IPS-18a (cell line): ENCODE measurements around the gene ABCA9.

Experiments
- H3K27ac ChIP-seq: one replicate; pipeline ENCODE4 v1.5.1; 2013; ENCODE audit warnings: low read length
- H3K27me3 ChIP-seq: one replicate; pipeline ENCODE4 v1.6.1; 2013; ENCODE audit warnings: mild to moderate bottlenecking, low read length; ENCODE audit not compliant: control insufficient read depth, insufficient read depth
- H3K36me3 ChIP-seq: one replicate; pipeline ENCODE4 v1.6.1; 2013; ENCODE audit warnings: low read depth, low read length; ENCODE audit not compliant: control insufficient read depth
- H3K4me1 ChIP-seq: one replicate; pipeline ENCODE4 v1.6.1; 2013; ENCODE audit warnings: low read depth, low read length; ENCODE audit not compliant: control insufficient read depth
- H3K4me3 ChIP-seq: one replicate; pipeline ENCODE4 v1.5.1; 2013; ENCODE audit warnings: low read length
- H3K9ac ChIP-seq: one replicate; pipeline ENCODE4 v1.6.1; 2013; ENCODE audit warnings: mild to moderate bottlenecking, low read length, moderate library complexity
- H3K9me3 ChIP-seq: one replicate; pipeline ENCODE4 v1.6.1; 2013; ENCODE audit warnings: low read depth, low read length; ENCODE audit not compliant: control insufficient read depth

ABCA9 gene, protein sequence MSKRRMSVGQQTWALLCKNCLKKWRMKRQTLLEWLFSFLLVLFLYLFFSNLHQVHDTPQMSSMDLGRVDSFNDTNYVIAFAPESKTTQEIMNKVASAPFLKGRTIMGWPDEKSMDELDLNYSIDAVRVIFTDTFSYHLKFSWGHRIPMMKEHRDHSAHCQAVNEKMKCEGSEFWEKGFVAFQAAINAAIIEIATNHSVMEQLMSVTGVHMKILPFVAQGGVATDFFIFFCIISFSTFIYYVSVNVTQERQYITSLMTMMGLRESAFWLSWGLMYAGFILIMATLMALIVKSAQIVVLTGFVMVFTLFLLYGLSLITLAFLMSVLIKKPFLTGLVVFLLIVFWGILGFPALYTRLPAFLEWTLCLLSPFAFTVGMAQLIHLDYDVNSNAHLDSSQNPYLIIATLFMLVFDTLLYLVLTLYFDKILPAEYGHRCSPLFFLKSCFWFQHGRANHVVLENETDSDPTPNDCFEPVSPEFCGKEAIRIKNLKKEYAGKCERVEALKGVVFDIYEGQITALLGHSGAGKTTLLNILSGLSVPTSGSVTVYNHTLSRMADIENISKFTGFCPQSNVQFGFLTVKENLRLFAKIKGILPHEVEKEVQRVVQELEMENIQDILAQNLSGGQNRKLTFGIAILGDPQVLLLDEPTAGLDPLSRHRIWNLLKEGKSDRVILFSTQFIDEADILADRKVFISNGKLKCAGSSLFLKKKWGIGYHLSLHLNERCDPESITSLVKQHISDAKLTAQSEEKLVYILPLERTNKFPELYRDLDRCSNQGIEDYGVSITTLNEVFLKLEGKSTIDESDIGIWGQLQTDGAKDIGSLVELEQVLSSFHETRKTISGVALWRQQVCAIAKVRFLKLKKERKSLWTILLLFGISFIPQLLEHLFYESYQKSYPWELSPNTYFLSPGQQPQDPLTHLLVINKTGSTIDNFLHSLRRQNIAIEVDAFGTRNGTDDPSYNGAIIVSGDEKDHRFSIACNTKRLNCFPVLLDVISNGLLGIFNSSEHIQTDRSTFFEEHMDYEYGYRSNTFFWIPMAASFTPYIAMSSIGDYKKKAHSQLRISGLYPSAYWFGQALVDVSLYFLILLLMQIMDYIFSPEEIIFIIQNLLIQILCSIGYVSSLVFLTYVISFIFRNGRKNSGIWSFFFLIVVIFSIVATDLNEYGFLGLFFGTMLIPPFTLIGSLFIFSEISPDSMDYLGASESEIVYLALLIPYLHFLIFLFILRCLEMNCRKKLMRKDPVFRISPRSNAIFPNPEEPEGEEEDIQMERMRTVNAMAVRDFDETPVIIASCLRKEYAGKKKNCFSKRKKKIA (N-terminal part only)

DNA sequence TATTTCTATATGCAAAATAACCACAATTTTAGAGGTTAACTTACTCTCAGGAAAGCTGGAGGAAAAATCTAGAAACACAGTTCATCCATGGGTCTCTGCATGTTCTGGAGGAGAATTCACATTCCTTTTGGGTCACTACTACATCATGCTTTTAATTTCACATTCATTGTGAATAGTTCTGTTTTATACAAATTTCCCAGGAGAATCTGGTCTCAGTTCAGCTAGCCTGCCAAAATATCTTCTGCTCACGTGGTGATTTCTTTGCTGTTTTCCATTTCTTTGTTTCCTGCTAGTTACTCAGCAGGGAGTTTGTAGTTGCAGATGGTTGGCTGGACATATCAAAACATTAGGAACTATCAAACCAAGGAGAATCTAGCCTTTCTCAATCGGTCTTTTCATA is at the start of gene ABCA9:
ABCA9 (minus strand) TSS at position 106 of the 400 bp plus-strand sequence. CDS start 9,801 bp downstream, outside the sequence.
- Histone ChIP-seq H3K36me3 (no peaks in the 10 kb centered on the region), H3K9ac (no peak within 1 kb of the TSS), H3K4me3 (no peak within 1 kb of the TSS), H3K27ac (no peak within 1 kb of the TSS), H3K9me3 (no peaks in the 10 kb centered on the region), H3K4me1 (no peaks in the 10 kb centered on the region), H3K27me3 (no peaks in the 10 kb centered on the region)

DNA sequence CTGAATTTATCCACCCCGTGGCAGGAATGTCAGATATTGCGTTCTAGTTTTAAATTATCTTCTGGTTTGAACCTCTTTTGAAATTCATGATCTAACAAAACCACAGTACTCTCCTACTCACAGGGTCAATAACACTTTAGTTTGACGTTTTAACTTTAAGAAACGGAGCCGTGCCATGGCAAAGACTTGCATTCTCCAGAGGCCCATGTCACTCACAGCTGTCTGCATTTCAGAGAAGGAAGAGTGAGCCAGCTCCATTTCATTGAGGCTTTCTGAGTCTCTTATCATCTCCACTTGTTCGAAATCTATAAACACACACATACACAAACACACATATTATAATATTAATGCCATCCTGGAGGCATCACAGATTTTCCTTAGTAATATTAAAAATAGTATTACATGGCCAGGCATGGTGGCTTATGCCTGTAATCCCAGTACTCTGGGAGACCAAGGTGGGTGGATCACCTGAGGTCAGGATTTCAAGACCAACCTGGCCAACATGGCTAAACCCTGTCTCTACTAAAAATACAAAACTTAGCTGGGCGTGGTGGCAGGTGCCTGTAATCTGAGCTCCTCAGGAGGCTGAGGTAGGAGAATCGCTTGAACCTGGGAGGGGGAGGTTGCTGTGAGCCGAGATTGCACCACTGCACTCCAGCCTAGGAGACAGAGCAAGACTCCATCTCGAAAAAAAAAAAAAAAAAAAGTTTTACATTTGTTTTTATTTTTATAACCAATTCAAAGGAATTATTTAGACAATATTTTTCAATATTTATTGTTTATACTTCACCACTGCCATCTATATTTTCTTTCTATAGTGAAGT is 45.4 kb upstream of the ABCA9 start:
- H3K4me1 ChIP-seq, result no peaks in the 10 kb centered on the region
- H3K9me3 ChIP-seq, result no peaks in the 10 kb centered on the region
- H3K9ac ChIP-seq, result no peak overlapping the region
- no peaks in the 10 kb centered on the region for H3K36me3 ChIP-seq
- no peak overlapping the region for H3K27ac ChIP-seq
- no peak overlapping the region for H3K4me3 ChIP-seq
- no peaks in the 10 kb centered on the region for H3K27me3 ChIP-seq

DNA sequence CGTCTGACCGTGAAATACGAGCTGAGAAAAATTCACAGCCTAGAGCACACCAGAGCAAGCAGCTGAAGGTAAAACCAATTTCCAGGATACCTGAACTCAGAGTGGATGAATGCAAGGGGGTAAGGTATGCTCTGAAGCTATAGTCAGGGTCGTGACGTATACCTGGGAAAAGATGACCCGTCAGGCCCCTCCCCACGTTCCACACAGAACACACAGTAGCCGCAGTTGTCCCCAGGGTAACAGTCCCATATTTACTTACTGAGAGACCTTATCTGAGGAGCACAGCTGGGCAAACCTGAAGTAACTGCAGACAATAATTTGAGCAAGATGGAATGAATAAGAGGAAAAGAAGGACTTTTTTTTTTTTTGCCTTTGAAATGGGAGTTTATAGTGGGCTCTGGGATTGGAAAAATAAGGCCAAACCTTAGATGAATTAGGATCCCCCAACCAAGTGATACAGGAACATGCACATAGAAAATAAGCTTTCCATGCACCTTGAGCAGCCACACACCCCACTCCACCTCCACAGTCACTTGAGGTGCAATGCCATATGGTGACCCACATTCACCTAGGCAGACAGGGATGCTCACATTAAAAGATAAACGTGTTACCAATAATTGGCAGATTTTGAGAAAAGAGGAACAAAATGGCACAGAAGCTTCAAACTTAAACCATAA is 43.0 kb upstream of the ABCA9 start:
- Histone ChIP-seq H3K4me3 (no peak overlapping the region), H3K4me1 (no peaks in the 10 kb centered on the region), H3K36me3 (no peaks in the 10 kb centered on the region), H3K27ac (no peak overlapping the region), H3K9me3 (no peaks in the 10 kb centered on the region), H3K9ac (no peak overlapping the region), H3K27me3 (no peaks in the 10 kb centered on the region)

DNA sequence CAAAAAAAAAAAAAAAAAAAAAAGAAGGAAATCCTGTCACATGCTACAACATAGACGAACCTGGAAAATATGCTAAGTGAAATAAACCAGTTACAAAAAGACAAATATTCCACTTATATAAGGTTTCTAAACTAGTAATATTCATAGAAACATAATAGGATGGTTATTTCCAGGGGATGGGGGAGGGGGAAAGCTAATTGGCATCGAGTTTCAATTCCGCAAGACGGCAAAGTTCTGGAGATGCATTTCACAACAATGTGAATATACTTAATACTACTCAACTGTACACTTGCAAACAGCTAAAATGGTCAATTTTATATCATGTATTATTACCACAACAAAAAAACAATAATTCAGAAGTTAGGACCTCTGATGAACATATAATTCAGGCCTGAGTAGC is 37.9 kb upstream of the ABCA9 start:
- H3K4me3 ChIP-seq, result no peak overlapping the region
- no peak overlapping the region for H3K9ac ChIP-seq
- H3K9me3 ChIP-seq, result no peaks in the 10 kb centered on the region
- no peaks in the 10 kb centered on the region for H3K36me3 ChIP-seq
- no peak overlapping the region for H3K27ac ChIP-seq
- no peaks in the 10 kb centered on the region for H3K27me3 ChIP-seq
- H3K4me1 ChIP-seq, result no peaks in the 10 kb centered on the region

DNA sequence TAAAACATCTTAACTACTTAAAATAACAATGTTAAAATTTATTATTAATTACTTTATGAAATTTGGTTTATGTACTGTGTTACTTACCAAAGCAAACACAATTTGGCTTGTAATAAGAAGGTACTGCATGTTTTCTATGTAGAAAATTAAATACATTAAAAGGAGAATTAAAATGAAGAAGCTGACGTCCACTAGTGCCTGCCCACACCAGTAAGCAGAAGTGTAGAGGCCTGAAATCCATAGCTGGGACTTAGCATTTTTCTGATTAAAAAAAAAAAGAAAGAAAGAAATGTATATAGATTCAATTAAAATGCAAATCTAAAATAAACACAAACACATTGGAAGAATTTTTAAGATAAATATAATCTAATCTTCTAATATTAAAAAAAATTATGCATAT is 35.8 kb upstream of the ABCA9 start:
- H3K27ac ChIP-seq, result no peak overlapping the region
- H3K27me3 ChIP-seq, result no peaks in the 10 kb centered on the region
- no peaks in the 10 kb centered on the region for H3K4me1 ChIP-seq
- no peak overlapping the region for H3K9ac ChIP-seq
- no peaks in the 10 kb centered on the region for H3K9me3 ChIP-seq
- H3K4me3 ChIP-seq, result no peak overlapping the region
- no peaks in the 10 kb centered on the region for H3K36me3 ChIP-seq

DNA sequence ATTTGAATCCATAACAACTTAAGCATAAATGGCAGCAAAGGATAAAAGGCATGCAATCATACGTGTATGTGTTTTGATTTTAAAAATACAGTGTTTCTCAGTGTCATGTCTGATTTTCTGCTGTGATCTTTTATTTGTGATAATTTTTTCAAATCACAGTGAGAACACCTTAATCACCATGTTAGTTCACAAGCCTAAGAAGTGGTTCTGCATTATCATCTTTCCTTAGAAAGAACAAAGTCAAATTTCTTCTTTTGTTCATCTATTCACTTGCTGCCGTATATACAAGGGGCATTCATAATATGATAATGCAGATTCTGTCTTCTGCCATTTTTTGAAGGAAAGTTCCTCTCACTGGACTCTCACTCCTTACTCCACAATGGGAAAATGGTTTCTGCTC is 33.3 kb upstream of the ABCA9 start:
- H3K4me3 ChIP-seq, result no peak overlapping the region
- no peaks in the 10 kb centered on the region for H3K36me3 ChIP-seq
- no peaks in the 10 kb centered on the region for H3K4me1 ChIP-seq
- no peaks in the 10 kb centered on the region for H3K9me3 ChIP-seq
- H3K27me3 ChIP-seq, result no peaks in the 10 kb centered on the region
- H3K27ac ChIP-seq, result no peak overlapping the region
- no peak overlapping the region for H3K9ac ChIP-seq

DNA sequence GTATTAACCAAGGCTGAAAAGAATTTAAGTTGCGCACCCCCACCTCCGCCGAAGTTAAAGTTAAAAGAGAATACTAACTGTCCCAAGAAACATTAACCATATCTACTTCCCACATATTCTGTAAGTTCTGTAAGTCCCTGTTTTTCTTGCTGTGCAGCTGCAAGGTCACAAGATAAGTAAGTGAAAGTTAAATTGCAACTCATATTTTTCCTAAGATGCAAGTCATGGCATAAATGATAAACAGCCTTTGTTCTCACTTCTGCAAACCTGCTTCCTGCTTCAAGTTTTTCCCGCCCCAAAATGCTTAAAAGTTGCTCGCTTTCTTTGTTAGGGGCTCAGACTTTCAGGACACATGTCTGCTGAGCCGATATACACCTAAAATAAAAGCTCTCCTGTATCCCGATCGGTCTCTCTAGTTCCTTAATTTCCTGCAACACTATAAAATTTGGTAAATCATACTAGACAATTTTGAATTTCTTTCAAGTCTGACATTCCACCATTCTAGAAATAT is 32.6 kb upstream of the ABCA9 start:
- Histone ChIP-seq H3K9me3 (no peaks in the 10 kb centered on the region), H3K9ac (no peak overlapping the region), H3K36me3 (no peaks in the 10 kb centered on the region), H3K27me3 (no peaks in the 10 kb centered on the region), H3K4me3 (no peak overlapping the region), H3K4me1 (no peaks in the 10 kb centered on the region), H3K27ac (no peak overlapping the region)

DNA sequence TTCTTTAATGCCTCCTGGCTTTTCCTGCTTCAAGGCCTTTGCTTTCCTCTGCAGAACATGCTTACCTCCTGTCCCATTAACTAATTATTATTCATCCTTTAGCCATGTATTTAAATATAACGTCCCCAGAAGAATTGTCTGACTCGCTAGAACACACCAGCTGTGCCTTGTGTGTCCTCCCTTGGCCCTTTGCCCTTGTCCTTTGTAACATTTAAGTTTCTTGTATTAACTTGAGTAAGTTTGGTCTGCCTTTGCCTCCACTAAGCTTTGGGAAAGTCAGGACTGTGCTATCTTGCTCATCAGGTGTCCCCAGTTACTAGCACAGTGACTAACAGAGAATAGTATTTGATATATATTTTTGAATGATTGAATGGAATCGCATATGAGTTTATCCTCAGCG is 29.6 kb upstream of the ABCA9 start:
- no peaks in the 10 kb centered on the region for H3K36me3 ChIP-seq
- no peak overlapping the region for H3K4me3 ChIP-seq
- no peak overlapping the region for H3K9ac ChIP-seq
- no peaks in the 10 kb centered on the region for H3K9me3 ChIP-seq
- no peaks in the 10 kb centered on the region for H3K27me3 ChIP-seq
- H3K27ac ChIP-seq, result no peak overlapping the region
- H3K4me1 ChIP-seq, result no peaks in the 10 kb centered on the region

DNA sequence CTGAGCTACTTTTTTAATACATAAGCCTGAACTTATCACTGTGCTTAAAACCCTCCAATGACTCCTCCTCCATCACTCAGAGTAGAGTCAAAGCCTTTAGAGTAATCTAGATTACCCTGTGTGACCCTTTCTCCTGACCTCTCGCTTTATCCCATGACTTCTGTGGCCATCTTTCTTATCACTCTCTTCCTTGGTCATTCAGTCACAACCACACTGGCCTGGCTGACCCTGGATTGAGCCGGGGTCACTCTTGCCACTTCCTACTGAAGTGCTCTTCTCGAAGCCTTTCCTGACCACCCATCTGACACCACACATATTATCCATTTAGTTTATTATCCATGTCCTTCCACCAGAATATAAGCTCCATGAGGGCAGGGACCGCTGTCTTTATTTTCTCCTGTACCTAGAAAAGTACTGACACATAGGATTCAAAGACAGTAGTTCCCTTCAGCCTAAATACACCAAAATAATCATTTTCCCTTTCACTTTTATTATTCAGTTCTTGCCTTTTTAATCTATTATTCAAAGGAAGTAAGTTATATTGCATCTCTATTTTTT is 28.0 kb upstream of the ABCA9 start:
- no peaks in the 10 kb centered on the region for H3K27me3 ChIP-seq
- H3K9ac ChIP-seq, result no peak overlapping the region
- no peaks in the 10 kb centered on the region for H3K9me3 ChIP-seq
- no peaks in the 10 kb centered on the region for H3K36me3 ChIP-seq
- H3K4me1 ChIP-seq, result no peaks in the 10 kb centered on the region
- no peak overlapping the region for H3K27ac ChIP-seq
- H3K4me3 ChIP-seq, result no peak overlapping the region

DNA sequence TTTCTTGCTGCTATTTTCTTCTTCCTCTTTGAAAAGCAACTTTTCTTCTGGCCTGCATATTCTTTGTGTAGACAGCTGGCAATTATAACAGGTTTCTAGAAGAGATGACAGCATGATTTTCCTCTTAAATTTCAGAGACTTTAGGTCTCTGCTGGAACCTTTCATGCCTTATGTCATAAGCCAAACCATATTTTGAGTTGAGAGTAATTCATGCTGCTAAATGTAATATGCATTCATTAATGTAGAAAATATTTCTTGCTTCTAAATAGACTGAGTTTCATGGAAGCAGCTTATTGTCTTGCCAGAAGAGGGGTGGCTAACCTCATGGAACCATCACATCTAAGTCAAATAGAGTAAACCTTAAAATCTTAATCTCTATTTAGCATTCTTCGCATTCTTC is 25.9 kb upstream of the ABCA9 start:
- Histone ChIP-seq H3K4me1 (no peaks in the 10 kb centered on the region), H3K9me3 (no peaks in the 10 kb centered on the region), H3K4me3 (no peak overlapping the region), H3K9ac (no peak overlapping the region), H3K27ac (no peak overlapping the region), H3K36me3 (no peaks in the 10 kb centered on the region), H3K27me3 (no peaks in the 10 kb centered on the region)
